ENCODE data around the gene PDLIM1.

Gene PDLIM1

DNA sequence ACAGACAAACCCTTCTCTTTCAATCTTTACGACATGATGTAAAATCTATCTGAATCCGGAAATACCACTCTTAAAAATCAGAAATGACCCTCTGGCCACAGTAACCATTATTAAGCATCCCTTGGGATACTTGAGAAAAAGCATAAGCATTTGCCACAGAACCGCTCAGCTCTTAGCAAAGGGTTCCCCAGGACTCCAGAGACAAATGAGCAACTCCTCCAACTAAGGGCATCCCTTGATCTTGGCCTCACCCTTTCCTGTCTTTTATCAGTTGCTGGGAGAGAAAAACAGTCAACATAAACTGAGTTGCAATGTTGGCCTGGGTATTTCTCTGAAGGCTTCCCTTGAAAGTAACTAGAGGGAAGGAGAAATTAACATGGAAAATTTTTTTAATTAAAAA lies 3.5 kb downstream of the PDLIM1 start:
- H3K4me3 ChIP-seq (replicated peaks; ENCODE audit: insufficient read depth, low read length) = no peak overlapping the region

DNA sequence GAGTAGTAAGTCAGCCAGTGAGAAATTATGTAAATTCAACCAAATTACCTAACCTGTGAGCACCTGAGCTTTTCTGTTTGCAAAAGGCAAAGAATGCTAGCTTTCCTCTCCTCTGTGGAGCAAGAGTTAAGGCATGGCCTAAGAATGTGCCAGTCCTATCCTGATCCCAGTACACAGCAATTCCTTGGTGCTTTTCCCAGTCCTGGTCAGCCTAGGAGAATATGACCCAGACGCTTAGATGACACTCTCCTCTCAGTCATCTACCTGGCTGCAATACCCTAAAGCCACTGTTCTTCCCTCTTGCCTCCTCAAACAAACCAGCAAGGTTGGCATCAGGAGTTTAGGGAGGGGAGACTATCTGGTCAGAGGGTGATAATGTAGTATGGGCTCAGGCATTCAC lies 4.1 kb downstream of the PDLIM1 start:
- Histone ChIP-seq H3K27me3 (ENCODE audit: insufficient read depth, poor library complexity, severe bottlenecking) (peaks cover 26% of the 10 kb centered on the region), H3K27ac (replicated peaks) (no peak overlapping the region), H3K4me3 (replicated peaks; ENCODE audit: insufficient read depth, low read length) (no peak overlapping the region)
- no peak for DNase-seq (ENCODE audit: low read depth in 1 of 2, low spot score in 1 of 2)
- TF ChIP-seq, protein P1, sequence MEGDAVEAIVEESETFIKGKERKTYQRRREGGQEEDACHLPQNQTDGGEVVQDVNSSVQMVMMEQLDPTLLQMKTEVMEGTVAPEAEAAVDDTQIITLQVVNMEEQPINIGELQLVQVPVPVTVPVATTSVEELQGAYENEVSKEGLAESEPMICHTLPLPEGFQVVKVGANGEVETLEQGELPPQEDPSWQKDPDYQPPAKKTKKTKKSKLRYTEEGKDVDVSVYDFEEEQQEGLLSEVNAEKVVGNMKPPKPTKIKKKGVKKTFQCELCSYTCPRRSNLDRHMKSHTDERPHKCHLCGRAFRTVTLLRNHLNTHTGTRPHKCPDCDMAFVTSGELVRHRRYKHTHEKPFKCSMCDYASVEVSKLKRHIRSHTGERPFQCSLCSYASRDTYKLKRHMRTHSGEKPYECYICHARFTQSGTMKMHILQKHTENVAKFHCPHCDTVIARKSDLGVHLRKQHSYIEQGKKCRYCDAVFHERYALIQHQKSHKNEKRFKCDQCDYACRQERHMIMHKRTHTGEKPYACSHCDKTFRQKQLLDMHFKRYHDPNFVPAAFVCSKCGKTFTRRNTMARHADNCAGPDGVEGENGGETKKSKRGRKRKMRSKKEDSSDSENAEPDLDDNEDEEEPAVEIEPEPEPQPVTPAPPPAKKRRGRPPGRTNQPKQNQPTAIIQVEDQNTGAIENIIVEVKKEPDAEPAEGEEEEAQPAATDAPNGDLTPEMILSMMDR (IDR thresholded peaks at IDR 0.05; ENCODE audit: insufficient read depth, low read length) = no peak
- TF ChIP-seq SPI1 (IDR thresholded peaks at IDR 0.05; ENCODE audit: borderline replicate concordance, low read depth) (no peak), GABPA (IDR thresholded peaks at IDR 0.05; ENCODE audit: low read depth) (no peak), POLR2AphosphoS5 (IDR thresholded peaks at IDR 0.05; ENCODE audit: low read depth) (no peak)
- TF ChIP-seq, protein P2, sequence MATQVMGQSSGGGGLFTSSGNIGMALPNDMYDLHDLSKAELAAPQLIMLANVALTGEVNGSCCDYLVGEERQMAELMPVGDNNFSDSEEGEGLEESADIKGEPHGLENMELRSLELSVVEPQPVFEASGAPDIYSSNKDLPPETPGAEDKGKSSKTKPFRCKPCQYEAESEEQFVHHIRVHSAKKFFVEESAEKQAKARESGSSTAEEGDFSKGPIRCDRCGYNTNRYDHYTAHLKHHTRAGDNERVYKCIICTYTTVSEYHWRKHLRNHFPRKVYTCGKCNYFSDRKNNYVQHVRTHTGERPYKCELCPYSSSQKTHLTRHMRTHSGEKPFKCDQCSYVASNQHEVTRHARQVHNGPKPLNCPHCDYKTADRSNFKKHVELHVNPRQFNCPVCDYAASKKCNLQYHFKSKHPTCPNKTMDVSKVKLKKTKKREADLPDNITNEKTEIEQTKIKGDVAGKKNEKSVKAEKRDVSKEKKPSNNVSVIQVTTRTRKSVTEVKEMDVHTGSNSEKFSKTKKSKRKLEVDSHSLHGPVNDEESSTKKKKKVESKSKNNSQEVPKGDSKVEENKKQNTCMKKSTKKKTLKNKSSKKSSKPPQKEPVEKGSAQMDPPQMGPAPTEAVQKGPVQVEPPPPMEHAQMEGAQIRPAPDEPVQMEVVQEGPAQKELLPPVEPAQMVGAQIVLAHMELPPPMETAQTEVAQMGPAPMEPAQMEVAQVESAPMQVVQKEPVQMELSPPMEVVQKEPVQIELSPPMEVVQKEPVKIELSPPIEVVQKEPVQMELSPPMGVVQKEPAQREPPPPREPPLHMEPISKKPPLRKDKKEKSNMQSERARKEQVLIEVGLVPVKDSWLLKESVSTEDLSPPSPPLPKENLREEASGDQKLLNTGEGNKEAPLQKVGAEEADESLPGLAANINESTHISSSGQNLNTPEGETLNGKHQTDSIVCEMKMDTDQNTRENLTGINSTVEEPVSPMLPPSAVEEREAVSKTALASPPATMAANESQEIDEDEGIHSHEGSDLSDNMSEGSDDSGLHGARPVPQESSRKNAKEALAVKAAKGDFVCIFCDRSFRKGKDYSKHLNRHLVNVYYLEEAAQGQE (IDR thresholded peaks at IDR 0.05; ENCODE audit: insufficient replicate concordance, low read depth) = no peak

More for the DNA sequence above, 3.5 kb downstream of the PDLIM1 start:
- Histone ChIP-seq H3K27me3 (ENCODE audit: insufficient read depth, poor library complexity, severe bottlenecking) (peaks cover 31% of the 10 kb centered on the region), H3K27ac (replicated peaks) (no peak overlapping the region)
- TF ChIP-seq, protein P1 (IDR thresholded peaks at IDR 0.05; ENCODE audit: insufficient read depth, low read length) = no peak
- TF ChIP-seq POLR2AphosphoS5 (IDR thresholded peaks at IDR 0.05; ENCODE audit: low read depth) = no peak
- TF ChIP-seq, protein P2 (IDR thresholded peaks at IDR 0.05; ENCODE audit: insufficient replicate concordance, low read depth) = no peak
- no peak for TF ChIP-seq SPI1 (IDR thresholded peaks at IDR 0.05; ENCODE audit: borderline replicate concordance, low read depth)
- TF ChIP-seq GABPA (IDR thresholded peaks at IDR 0.05; ENCODE audit: low read depth) = no peak
- DNase-seq (ENCODE audit: low read depth in 1 of 2, low spot score in 1 of 2) = no peak

DNA sequence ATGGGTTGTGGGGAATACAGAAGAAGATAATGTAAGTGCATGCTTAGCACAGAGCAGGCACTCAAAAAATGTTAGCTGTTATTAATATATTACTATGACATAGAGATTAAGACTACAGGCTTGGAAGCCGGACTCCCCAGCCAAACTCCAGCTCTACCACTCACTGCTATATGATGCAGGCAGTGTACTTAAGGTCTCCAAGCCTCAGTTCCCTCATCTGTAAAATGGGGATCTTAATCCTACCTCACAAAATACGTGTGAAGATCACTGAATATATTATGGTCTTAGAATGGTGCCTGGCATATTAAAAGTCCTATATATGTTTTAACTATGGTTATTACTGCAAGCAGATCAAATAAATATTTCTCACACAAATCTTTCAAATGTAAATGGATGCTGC lies 5.2 kb downstream of the PDLIM1 start:
- Histone ChIP-seq H3K27ac (replicated peaks) (no peak overlapping the region), H3K4me3 (replicated peaks; ENCODE audit: insufficient read depth, low read length) (no peak overlapping the region), H3K27me3 (ENCODE audit: insufficient read depth, poor library complexity, severe bottlenecking) (peaks cover 17% of the 10 kb centered on the region)
- no peak for DNase-seq (ENCODE audit: low read depth in 1 of 2, low spot score in 1 of 2)
- TF ChIP-seq, protein P1 (IDR thresholded peaks at IDR 0.05; ENCODE audit: insufficient read depth, low read length) = no peak
- TF ChIP-seq POLR2AphosphoS5 (IDR thresholded peaks at IDR 0.05; ENCODE audit: low read depth) (no peak), GABPA (IDR thresholded peaks at IDR 0.05; ENCODE audit: low read depth) (no peak)

DNA sequence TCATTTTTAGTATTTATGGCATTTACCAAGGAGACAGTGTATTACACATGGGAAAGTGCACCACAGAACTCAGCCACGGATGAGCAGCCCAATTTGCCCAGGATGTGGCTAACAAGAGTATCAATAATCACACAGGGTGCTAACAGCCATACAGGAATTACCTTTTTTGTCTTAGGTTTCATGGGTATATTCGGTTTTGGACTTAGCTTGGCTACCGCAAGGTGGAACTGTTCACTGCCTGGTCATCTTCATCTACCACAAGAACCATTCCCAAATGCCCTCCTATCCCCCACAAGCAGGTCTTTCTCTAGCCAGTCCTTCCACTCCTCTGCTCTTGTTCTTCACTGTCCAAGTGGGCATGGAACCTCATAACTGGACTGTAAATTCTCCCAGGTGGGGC lies 6.0 kb downstream of the PDLIM1 start:
- no peak overlapping the region for H3K4me3 ChIP-seq (replicated peaks; ENCODE audit: insufficient read depth, low read length)
- H3K27ac ChIP-seq (replicated peaks) = no peak overlapping the region

More for the DNA sequence above, 6.0 kb downstream of the PDLIM1 start:
- TF ChIP-seq, protein P2 (IDR thresholded peaks at IDR 0.05; ENCODE audit: insufficient replicate concordance, low read depth) = no peak
- TF ChIP-seq, protein P1 (IDR thresholded peaks at IDR 0.05; ENCODE audit: insufficient read depth, low read length) = no peak
- TF ChIP-seq GABPA (IDR thresholded peaks at IDR 0.05; ENCODE audit: low read depth) = no peak
- TF ChIP-seq POLR2AphosphoS5 (IDR thresholded peaks at IDR 0.05; ENCODE audit: low read depth) = no peak
- no peak for DNase-seq (ENCODE audit: low read depth in 1 of 2, low spot score in 1 of 2)
- H3K27me3 ChIP-seq (ENCODE audit: insufficient read depth, poor library complexity, severe bottlenecking) = peaks cover 11% of the 10 kb centered on the region

All from HL-60 (cell line).